CD4-positive, alpha-beta T cell treated with Interleukin-17A for 1 hour (primary cell): ENCODE data around the gene ACTN1.
A peak's percentile ranks its signal among the peaks of the same experiment; 100 is the strongest.
"Not testable (repeated sequence)": the region's sequence is repeated elsewhere in the genome, so short reads cannot be mapped to it uniquely, and the experiment has no call there.

ENCODE experiments used
- DNase-seq: peaks from one replicate; pipeline ENCODE4 v3.0.0-alpha.2; 2020

The ACTN1 gene

GRCh38 chr14:68882235-68882634 lies 96.9 kb downstream of the ACTN1 start:
- DNase-seq, result no peak

GRCh38 chr14:68881396-68881795 lies 97.7 kb downstream of the ACTN1 start:
- DNase-seq, result no peak

GRCh38 chr14:68880581-68881105 lies 98.5 kb downstream of the ACTN1 start:
- no peak for DNase-seq

- DNase-seq, result no peak
Measured at GRCh38 chr14:68879841-68880575, 99.1 kb downstream of the ACTN1 start.

GRCh38 chr14:68879321-68879781 lies 99.8 kb downstream of the ACTN1 start:
- no peak for DNase-seq

GRCh38 chr14:68878908-68879307 lies 100.2 kb downstream of the ACTN1 start:
- DNase-seq, result no peak

GRCh38 chr14:68877993-68878575 lies 101.0 kb downstream of the ACTN1 start:
- no peak for DNase-seq

GRCh38 chr14:68876976-68877375 lies 102.1 kb downstream of the ACTN1 start:
- DNase-seq, result no peak

GRCh38 chr14:68874746-68875155 lies 104.4 kb downstream of the ACTN1 start:
- DNase-seq, result no peak

GRCh38 chr14:68873376-68873775 lies 105.7 kb downstream of the ACTN1 start:
- no peak for DNase-seq

- no peak for DNase-seq
Measured at GRCh38 chr14:68871392-68871791, 107.7 kb downstream of the ACTN1 start.

GRCh38 chr14:68866991-68867533 lies 112.0 kb downstream of the ACTN1 start:
- DNase-seq, result no peak

GRCh38 chr14:68865542-68865941 lies 113.6 kb downstream of the ACTN1 start:
- no peak for DNase-seq

- DNase-seq, result no peak
Measured at GRCh38 chr14:68864361-68864750, 114.7 kb downstream of the ACTN1 start.

- DNase-seq, result no peak
Measured at GRCh38 chr14:68863610-68864360, 115.3 kb downstream of the ACTN1 start.

GRCh38 chr14:68862954-68863594 lies 116.0 kb downstream of the ACTN1 start:
- peak; percentile 64 for DNase-seq

GRCh38 chr14:68860771-68861170 lies 118.3 kb downstream of the ACTN1 start:
- no peak for DNase-seq

GRCh38 chr14:68857516-68858070 lies 121.5 kb downstream of the ACTN1 start:
- DNase-seq, result no peak

GRCh38 chr14:68856572-68856971 lies 122.5 kb downstream of the ACTN1 start:
- DNase-seq, result no peak

- no peak for DNase-seq
Measured at GRCh38 chr14:68854421-68854820, 124.7 kb downstream of the ACTN1 start.

GRCh38 chr14:68853749-68854148 lies 125.4 kb downstream of the ACTN1 start:
- no peak for DNase-seq

- DNase-seq, result not testable (repeated sequence)
Measured at GRCh38 chr14:68852493-68852892, 126.6 kb downstream of the ACTN1 start.
